Measurements from ENCODE around the gene MYOM1.

DNA sequence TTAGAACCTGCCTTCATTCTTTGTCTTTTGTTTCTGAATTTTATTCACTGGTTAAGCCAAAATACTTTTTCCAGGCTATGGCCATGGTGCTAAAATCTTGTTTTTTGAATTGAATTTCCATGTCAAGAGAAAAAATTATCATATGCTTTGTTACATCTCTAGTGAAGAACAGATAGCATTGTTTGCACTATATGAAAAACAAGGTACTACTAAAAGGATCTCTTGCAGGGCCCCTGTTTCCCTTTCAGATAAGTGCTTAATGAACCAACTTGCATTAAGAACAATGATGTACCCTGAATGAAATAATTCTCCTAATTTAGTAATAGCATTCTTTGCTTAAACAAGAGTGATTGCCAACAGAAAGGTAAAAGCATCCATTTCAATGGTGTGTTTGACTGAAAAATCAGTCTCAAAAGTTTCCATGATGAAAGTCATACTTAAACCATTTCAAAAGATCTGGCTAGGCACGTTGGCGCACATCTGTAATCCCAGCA is 37.9 kb upstream of the MYOM1 start:
- TF ChIP-seq POLR2AphosphoS5 (IDR thresholded peaks at IDR 0.05; ENCODE audit: borderline replicate concordance, low read depth, low read length), result no peak
- no peak for TF ChIP-seq EZH2 (IDR thresholded peaks at IDR 0.05)

Data from SK-N-MC (cell line).